ENCODE results near the gene TMED7. TPM values are rescaled to one million over a fixed set of nuclear protein-coding genes. Genes with fewer than 3 reads are reported as not detected.

The TMED7 gene
- total RNA-seq, 1 donor from 2014 or later, result 109 TPM

DNA sequence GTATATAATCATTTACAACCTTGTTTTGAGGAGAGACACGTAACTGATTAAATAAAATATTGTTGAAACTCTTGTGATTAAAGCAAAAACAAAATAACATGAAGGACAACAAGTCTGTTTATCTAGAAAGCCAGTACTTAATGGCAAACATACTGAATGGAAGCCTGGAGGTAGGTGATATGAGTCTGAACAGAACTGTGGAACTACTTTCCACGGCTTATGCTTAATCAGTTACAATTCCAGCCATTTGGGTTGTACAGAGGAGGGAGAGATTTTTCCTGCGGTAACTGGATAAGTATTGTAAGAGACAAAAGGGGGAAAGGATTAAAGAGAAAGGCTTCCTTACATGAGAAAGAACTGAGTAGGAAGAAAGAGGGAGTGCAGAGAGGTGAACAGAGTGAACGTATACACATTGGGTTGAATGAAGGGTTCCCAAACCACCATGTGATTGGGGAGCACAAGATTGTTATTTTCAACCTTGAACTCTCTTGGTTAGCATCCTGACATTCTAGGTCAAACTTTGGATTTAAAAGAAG lies 4.4 kb downstream of the TMED7 start:
- DNase-seq (ENCODE audit: extremely low spot score, unreplicated experiment), result no peak
- H3K27me3 Mint-ChIP-seq (ENCODE audit: unreplicated experiment), result no peaks in the 10 kb centered on the region
- TF ChIP-seq, protein P1, sequence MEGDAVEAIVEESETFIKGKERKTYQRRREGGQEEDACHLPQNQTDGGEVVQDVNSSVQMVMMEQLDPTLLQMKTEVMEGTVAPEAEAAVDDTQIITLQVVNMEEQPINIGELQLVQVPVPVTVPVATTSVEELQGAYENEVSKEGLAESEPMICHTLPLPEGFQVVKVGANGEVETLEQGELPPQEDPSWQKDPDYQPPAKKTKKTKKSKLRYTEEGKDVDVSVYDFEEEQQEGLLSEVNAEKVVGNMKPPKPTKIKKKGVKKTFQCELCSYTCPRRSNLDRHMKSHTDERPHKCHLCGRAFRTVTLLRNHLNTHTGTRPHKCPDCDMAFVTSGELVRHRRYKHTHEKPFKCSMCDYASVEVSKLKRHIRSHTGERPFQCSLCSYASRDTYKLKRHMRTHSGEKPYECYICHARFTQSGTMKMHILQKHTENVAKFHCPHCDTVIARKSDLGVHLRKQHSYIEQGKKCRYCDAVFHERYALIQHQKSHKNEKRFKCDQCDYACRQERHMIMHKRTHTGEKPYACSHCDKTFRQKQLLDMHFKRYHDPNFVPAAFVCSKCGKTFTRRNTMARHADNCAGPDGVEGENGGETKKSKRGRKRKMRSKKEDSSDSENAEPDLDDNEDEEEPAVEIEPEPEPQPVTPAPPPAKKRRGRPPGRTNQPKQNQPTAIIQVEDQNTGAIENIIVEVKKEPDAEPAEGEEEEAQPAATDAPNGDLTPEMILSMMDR (IDR thresholded peaks at IDR 0.05), result no peak
- no peaks in the 10 kb centered on the region for H3K9me3 Mint-ChIP-seq (ENCODE audit: unreplicated experiment)
- peaks cover 30% of the 10 kb centered on the region for H3K36me3 Mint-ChIP-seq (ENCODE audit: unreplicated experiment)
- peaks cover 20% of the 10 kb centered on the region for H3K4me1 Mint-ChIP-seq (ENCODE audit: unreplicated experiment)
- no peak overlapping the region for H3K27ac Mint-ChIP-seq (ENCODE audit: unreplicated experiment)
- no peak overlapping the region for H3K4me3 Mint-ChIP-seq (ENCODE audit: unreplicated experiment)

DNA sequence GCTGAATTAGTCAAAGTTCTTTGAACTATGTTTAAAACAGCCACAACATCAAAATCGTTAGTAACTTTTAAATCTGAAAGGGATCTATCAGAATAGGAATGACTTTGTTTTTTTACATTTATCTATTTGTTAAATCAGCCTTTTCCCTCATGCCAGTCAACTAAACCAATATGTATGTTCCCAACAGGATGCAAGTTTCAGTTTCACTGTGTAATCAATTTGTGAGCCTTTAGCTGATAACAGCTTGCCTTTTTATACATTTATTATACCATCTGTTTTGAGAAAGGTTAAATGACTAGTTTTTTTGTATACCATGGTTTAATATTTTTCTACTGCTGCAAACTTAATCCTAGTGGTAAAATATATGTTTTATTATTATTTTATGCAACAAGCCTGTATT lies 8.9 kb downstream of the TMED7 start:
- peaks cover 4% of the 10 kb centered on the region for H3K4me1 Mint-ChIP-seq (ENCODE audit: unreplicated experiment)
- H3K36me3 Mint-ChIP-seq (ENCODE audit: unreplicated experiment), result peaks cover 44% of the 10 kb centered on the region
- no peaks in the 10 kb centered on the region for H3K9me3 Mint-ChIP-seq (ENCODE audit: unreplicated experiment)
- DNase-seq (ENCODE audit: extremely low spot score, unreplicated experiment), result no peak
- no peaks in the 10 kb centered on the region for H3K27me3 Mint-ChIP-seq (ENCODE audit: unreplicated experiment)
- no peak overlapping the region for H3K4me3 Mint-ChIP-seq (ENCODE audit: unreplicated experiment)
- TF ChIP-seq, protein P1 (IDR thresholded peaks at IDR 0.05), result no peak
- no peak overlapping the region for H3K27ac Mint-ChIP-seq (ENCODE audit: unreplicated experiment)

DNA sequence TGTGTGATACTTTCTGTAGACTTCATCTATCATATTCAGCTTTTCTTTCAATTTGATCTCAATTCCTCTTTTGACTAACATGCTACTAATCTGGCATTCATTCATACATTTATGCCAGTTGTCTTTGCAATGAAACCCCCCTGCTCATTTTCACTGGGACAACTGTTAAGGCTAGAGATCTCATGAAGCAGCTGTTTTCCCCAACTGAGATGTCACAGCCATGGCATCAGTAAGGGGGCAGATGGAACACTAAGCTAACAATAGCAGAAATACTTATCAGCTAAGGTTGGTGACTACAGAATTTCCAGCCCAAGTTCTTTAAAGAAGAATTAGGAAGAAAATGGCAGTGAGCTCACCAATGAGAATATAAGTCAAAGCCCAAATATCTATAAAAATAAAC lies 9.4 kb downstream of the TMED7 start:
- DNase-seq (ENCODE audit: extremely low spot score, unreplicated experiment), result no peak
- TF ChIP-seq, protein P1 (IDR thresholded peaks at IDR 0.05), result no peak
- Mint-ChIP-seq H3K27ac (ENCODE audit: unreplicated experiment) (no peak overlapping the region), H3K4me1 (ENCODE audit: unreplicated experiment) (peaks cover 3% of the 10 kb centered on the region), H3K27me3 (ENCODE audit: unreplicated experiment) (no peaks in the 10 kb centered on the region), H3K36me3 (ENCODE audit: unreplicated experiment) (peaks cover 44% of the 10 kb centered on the region), H3K4me3 (ENCODE audit: unreplicated experiment) (no peak overlapping the region), H3K9me3 (ENCODE audit: unreplicated experiment) (no peaks in the 10 kb centered on the region)

DNA sequence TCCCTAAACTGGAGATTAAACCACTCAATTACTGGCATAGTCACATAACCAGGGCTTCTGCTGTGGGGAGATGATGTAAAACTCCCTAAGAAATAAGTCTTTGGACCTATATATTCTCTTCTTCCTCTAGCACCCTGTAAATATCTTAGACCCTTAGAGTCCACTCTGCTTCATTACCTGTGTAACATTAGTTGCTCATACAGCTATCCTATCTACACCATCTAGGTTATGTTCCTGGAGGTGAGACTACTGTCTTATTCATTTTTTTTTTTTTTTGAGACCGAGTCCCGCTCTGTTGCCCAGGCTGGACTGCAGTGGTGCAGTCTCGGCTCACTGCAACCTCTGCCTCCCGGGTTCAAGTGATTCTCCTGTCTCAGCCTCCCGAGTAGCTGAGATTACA lies 14.0 kb downstream of the TMED7 start:
- Mint-ChIP-seq H3K27me3 (ENCODE audit: unreplicated experiment) (no peaks in the 10 kb centered on the region), H3K4me3 (ENCODE audit: unreplicated experiment) (no peak overlapping the region), H3K27ac (ENCODE audit: unreplicated experiment) (no peak overlapping the region), H3K36me3 (ENCODE audit: unreplicated experiment) (peaks cover 23% of the 10 kb centered on the region), H3K9me3 (ENCODE audit: unreplicated experiment) (no peaks in the 10 kb centered on the region), H3K4me1 (ENCODE audit: unreplicated experiment) (no peaks in the 10 kb centered on the region)
- TF ChIP-seq, protein P1 (IDR thresholded peaks at IDR 0.05), result no peak
- DNase-seq (ENCODE audit: extremely low spot score, unreplicated experiment), result no peak

DNA sequence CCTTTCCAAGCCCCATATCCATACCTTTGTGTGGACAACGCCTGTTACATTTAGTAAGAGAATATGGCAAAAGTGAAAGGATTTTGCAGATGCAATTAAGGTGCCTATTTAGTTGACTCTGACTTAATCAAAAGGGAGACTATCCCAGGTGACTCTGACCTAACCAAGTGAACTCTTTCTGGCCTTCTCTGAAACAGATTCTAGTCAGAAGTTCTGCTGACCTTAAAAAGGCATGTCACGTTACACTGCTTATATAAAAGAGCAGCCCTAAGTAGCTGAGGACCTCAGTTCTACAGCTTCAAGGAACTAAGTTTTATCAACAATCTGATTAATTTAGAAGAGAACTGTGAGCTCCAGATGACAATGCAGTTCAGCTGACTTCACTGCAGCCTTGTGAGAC lies 17.9 kb downstream of the TMED7 start:
- no peak overlapping the region for H3K27ac Mint-ChIP-seq (ENCODE audit: unreplicated experiment)
- no peak for DNase-seq (ENCODE audit: extremely low spot score, unreplicated experiment)
- H3K4me3 Mint-ChIP-seq (ENCODE audit: unreplicated experiment), result no peak overlapping the region
- no peaks in the 10 kb centered on the region for H3K27me3 Mint-ChIP-seq (ENCODE audit: unreplicated experiment)
- H3K36me3 Mint-ChIP-seq (ENCODE audit: unreplicated experiment), result peaks cover 20% of the 10 kb centered on the region
- H3K4me1 Mint-ChIP-seq (ENCODE audit: unreplicated experiment), result no peaks in the 10 kb centered on the region
- H3K9me3 Mint-ChIP-seq (ENCODE audit: unreplicated experiment), result peaks cover 4% of the 10 kb centered on the region
- TF ChIP-seq, protein P1 (IDR thresholded peaks at IDR 0.05), result no peak

All from osteocyte (in vitro differentiated cells).